HUES64 (cell line): Measurements from ENCODE around the gene PDCD1LG2.
"Not testable (repeated sequence)": the region's sequence is repeated elsewhere in the genome, so short reads cannot be mapped to it uniquely, and the experiment has no call there.

ENCODE experiments used
- H3K27ac ChIP-seq: 2 replicates; pipeline ENCODE4 v1.7.0; 2013; ENCODE audit warnings: low read depth, low read length, inconsistent platforms
- H3K27me3 ChIP-seq: 2 replicates; pipeline ENCODE4 v1.6.1; 2013; ENCODE audit warnings: mild to moderate bottlenecking, low read length; ENCODE audit not compliant: insufficient read depth
- H3K36me3 ChIP-seq: 2 replicates; pipeline ENCODE4 v1.6.1; 2013; ENCODE audit warnings: mild to moderate bottlenecking, low read length; ENCODE audit not compliant: insufficient read depth
- H3K4me1 ChIP-seq: 2 replicates; pipeline ENCODE4 v1.6.1; 2013; ENCODE audit warnings: mild to moderate bottlenecking, low read length, moderate library complexity; ENCODE audit not compliant: insufficient read depth
- H3K4me3 ChIP-seq: 2 replicates; pipeline ENCODE4 v1.5.1; 2013; ENCODE audit warnings: mild to moderate bottlenecking, low read length, moderate library complexity
- H3K9ac ChIP-seq: 2 replicates; pipeline ENCODE4 v1.6.1; 2013; ENCODE audit warnings: mild to moderate bottlenecking, low read depth, low read length
- H3K9me3 ChIP-seq: 2 replicates; pipeline ENCODE4 v1.6.1; 2013; ENCODE audit warnings: low read depth, low read length; ENCODE audit not compliant: insufficient read depth
- WGBS: fragments of 150-250, 120-280 bp; methylation state at CpG from one replicate; pipeline ENCODE4 v1.1.7; 2013; ENCODE audit warnings: missing lambda C conversion rate; 5-methylcytosine and 5-hydroxymethylcytosine counted together

The PDCD1LG2 gene

DNA sequence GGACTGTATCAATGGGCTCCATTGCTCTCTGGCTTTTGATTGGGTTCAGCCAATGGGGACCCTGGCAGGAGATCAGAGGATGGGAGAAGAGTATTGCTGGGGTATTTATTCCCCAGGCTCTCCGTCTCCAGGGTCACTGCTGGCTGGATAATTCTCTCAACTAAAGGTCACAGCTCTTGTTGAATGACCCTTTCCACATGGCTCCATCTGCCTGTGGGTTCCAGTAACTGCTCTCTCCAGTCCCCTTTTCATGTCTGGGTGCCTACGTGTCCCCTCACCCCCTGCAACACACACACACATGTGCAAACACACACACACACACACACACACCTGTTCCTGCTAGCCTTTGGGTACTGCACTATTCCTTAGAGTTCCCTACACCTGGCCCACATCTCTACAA lies 64.7 kb downstream of the PDCD1LG2 start:
- H3K4me3 ChIP-seq: no peak overlapping the region
- H3K36me3 ChIP-seq: no peaks in the 10 kb centered on the region
- no peak overlapping the region for H3K9ac ChIP-seq
- no peak overlapping the region for H3K27ac ChIP-seq
- H3K27me3 ChIP-seq: no peaks in the 10 kb centered on the region
- H3K9me3 ChIP-seq: no peaks in the 10 kb centered on the region
- no peaks in the 10 kb centered on the region; the same call in 1 of the 2 replicates for H3K4me1 ChIP-seq
- 85% methylated on average over 2 of the region's 2 CpGs for WGBS

- Histone ChIP-seq H3K36me3 (no peaks in the 10 kb centered on the region), H3K4me3 (no peak overlapping the region), H3K9me3 (no peaks in the 10 kb centered on the region), H3K4me1 (no peaks in the 10 kb centered on the region), H3K27ac (no peak overlapping the region), H3K27me3 (no peaks in the 10 kb centered on the region), H3K9ac (no peak overlapping the region)
- WGBS: 93% methylated on average over 2 of the region's 2 CpGs
These were observed 66.9 kb downstream of the PDCD1LG2 start for GRCh38 chr9:5577225-5577624.

- H3K4me3 ChIP-seq: no peak overlapping the region
- no peaks in the 10 kb centered on the region for H3K36me3 ChIP-seq
- H3K4me1 ChIP-seq: no peaks in the 10 kb centered on the region
These were observed 67.8 kb downstream of the PDCD1LG2 start for GRCh38 chr9:5578018-5578697.

GRCh38 chr9:5578698-5579085 lies 68.4 kb downstream of the PDCD1LG2 start:
- Histone ChIP-seq H3K27ac (no peak overlapping the region), H3K9me3 (no peaks in the 10 kb centered on the region), H3K36me3 (no peaks in the 10 kb centered on the region), H3K9ac (no peak overlapping the region), H3K4me1 (no peaks in the 10 kb centered on the region), H3K4me3 (no peak overlapping the region), H3K27me3 (no peaks in the 10 kb centered on the region)

More at GRCh38 chr9:5578018-5578697, 67.8 kb downstream of the PDCD1LG2 start:
- no peaks in the 10 kb centered on the region for H3K9me3 ChIP-seq
- H3K27me3 ChIP-seq: no peaks in the 10 kb centered on the region
- no peak overlapping the region for H3K27ac ChIP-seq
- H3K9ac ChIP-seq: no peak overlapping the region

DNA sequence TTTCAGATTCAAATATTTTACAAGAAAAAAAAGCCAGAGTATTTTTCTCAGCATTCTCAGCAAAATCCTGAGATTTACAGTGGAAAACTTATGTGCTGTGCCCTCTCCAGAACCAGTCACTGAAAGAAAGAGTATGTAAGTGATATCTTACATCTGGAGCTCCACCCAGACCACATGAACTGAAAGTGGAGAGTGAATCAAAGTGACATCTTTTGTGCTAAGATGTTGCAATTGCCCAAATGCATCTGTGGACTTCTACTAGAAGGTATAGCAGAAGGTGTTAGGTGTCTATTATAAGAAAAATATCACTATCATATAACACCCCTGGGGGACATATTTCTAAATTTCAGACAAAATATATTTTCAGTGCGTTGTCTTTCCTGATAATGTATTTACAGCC lies 69.5 kb downstream of the PDCD1LG2 start:
- Histone ChIP-seq H3K9ac (no peak overlapping the region), H3K27me3 (no peaks in the 10 kb centered on the region), H3K27ac (no peak overlapping the region), H3K9me3 (no peaks in the 10 kb centered on the region), H3K4me1 (no peaks in the 10 kb centered on the region), H3K36me3 (no peaks in the 10 kb centered on the region), H3K4me3 (no peak overlapping the region)
- WGBS: 100% methylated on average over 1 of the region's 1 CpG

DNA sequence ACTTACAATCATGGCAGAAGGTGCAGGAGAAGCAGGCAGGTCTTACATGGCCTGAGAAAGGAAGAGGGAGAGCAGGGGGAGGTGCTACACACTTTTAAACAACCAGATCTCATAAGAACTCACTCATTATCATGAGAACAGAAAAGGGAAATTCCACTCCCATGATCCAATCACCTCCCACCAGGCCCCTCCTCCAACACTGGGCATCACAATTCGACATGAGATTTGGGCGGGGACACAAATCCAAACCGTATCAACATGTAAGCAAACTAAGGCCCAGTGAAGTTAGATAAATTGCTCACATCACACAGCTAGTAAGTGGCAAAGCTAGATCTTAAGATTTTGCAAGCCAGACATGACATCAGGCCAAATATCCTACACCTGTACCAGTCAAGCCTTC lies 70.3 kb downstream of the PDCD1LG2 start:
- H3K4me1 ChIP-seq: no peaks in the 10 kb centered on the region
- WGBS: 96% methylated on average over 3 of the region's 3 CpGs
- H3K9me3 ChIP-seq: no peaks in the 10 kb centered on the region
- H3K4me3 ChIP-seq: no peak overlapping the region
- H3K36me3 ChIP-seq: no peaks in the 10 kb centered on the region
- no peak overlapping the region for H3K9ac ChIP-seq
- no peak overlapping the region for H3K27ac ChIP-seq
- no peaks in the 10 kb centered on the region for H3K27me3 ChIP-seq

- 90% methylated on average over 1 of the region's 2 CpGs for WGBS
These were observed 71.4 kb downstream of the PDCD1LG2 start for GRCh38 chr9:5581706-5582105.

DNA sequence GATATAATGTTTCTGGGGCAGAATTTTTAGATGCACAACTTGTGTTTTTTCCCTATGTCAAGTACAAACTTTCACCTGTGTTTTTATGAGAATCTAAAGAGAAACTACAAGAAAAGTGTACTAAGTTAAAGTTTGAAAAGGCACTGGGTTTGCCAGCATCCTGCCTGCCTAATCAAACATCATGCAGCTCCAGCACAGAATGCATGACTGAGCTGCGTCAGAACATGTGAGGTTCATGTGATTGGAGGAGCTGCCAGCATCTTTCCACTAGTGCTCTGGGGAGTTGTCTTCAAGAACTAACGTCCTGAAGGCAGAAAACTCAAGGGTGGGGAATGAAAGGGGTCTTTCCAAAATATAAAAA lies 72.5 kb downstream of the PDCD1LG2 start:
- no peak overlapping the region for H3K27ac ChIP-seq
- H3K4me3 ChIP-seq: no peak overlapping the region
- H3K9me3 ChIP-seq: no peaks in the 10 kb centered on the region
- no peak overlapping the region for H3K9ac ChIP-seq
- H3K4me1 ChIP-seq: no peaks in the 10 kb centered on the region
- WGBS: 79% methylated on average over 2 of the region's 2 CpGs
- no peaks in the 10 kb centered on the region for H3K27me3 ChIP-seq
- H3K36me3 ChIP-seq: no peaks in the 10 kb centered on the region

More at GRCh38 chr9:5581706-5582105, 71.4 kb downstream of the PDCD1LG2 start:
- H3K27me3 ChIP-seq, H3K36me3 ChIP-seq, H3K27ac ChIP-seq, H3K4me1 ChIP-seq, H3K9me3 ChIP-seq, H3K4me3 ChIP-seq, H3K9ac ChIP-seq: not testable (repeated sequence)

DNA sequence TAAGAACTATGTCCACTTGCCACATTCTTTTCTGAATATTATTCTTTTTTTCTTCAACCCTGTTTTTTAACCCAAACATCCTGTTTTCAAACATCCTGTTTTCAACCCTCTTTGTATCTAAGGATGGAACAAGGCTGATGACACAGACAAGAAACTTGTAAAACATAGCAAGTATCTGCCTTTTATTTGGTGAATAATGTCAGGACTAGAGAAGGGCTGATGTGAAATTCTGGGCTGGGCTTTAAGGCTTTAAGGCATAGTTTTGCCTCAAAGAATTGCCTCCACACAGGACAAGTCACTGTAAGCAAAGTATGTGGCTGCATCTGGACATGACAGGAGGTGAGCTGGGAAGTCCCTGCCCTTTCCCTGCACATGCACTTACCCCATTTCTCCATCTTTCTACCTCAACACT lies 76.1 kb downstream of the PDCD1LG2 start:
- Histone ChIP-seq H3K9me3 (no peaks in the 10 kb centered on the region), H3K4me1 (0 out of 2 replicates have a peak, but pooled peaks cover 5% of the 10 kb centered on the region), H3K27ac (no peak overlapping the region), H3K4me3 (no peak overlapping the region), H3K27me3 (no peaks in the 10 kb centered on the region), H3K36me3 (no peaks in the 10 kb centered on the region), H3K9ac (no peak overlapping the region)

GRCh38 chr9:5587024-5587423 lies 76.7 kb downstream of the PDCD1LG2 start:
- 72% methylated on average over 1 of the region's 1 CpG for WGBS
- Histone ChIP-seq H3K4me3 (no peak overlapping the region), H3K9me3 (no peaks in the 10 kb centered on the region), H3K27ac (no peak overlapping the region), H3K4me1 (0 out of 2 replicates have a peak, but pooled peaks cover 5% of the 10 kb centered on the region), H3K27me3 (no peaks in the 10 kb centered on the region), H3K36me3 (no peaks in the 10 kb centered on the region), H3K9ac (no peak overlapping the region)

DNA sequence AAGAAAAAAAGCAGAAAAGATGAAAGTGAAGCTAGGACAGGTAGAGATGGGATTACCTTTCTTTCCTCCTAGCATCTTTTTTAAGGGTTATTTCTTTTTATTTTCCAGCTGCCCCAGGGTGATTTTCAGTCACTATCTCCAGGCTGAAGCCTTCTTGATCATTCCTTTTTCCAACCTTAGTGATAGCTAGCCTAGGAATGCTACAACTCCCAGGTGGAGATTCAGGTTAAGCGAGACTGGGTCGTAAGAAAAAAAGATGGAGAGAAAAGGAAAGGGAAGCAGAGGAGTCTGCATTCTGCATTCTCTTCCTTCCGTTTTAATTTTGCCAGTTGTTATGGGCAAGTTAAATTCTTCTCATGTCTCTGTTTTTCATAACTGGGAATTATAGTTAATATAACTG lies 81.9 kb downstream of the PDCD1LG2 start:
- Histone ChIP-seq H3K9me3 (no peaks in the 10 kb centered on the region), H3K4me1 (0 out of 2 replicates have a peak, but pooled peaks cover 5% of the 10 kb centered on the region), H3K4me3 (no peak overlapping the region), H3K9ac (no peak overlapping the region), H3K27me3 (no peaks in the 10 kb centered on the region), H3K27ac (no peak overlapping the region), H3K36me3 (no peaks in the 10 kb centered on the region)
- 98% methylated on average over 3 of the region's 3 CpGs for WGBS

GRCh38 chr9:5592904-5593303 lies 82.6 kb downstream of the PDCD1LG2 start:
- Histone ChIP-seq H3K4me3 (no peak overlapping the region), H3K4me1 (0 out of 2 replicates have a peak, but pooled peaks cover 5% of the 10 kb centered on the region), H3K27ac (no peak overlapping the region), H3K36me3 (no peaks in the 10 kb centered on the region), H3K9ac (no peak overlapping the region), H3K27me3 (no peaks in the 10 kb centered on the region), H3K9me3 (no peaks in the 10 kb centered on the region)
- 94% methylated on average over 5 of the region's 5 CpGs for WGBS
